PFSK-1 (cell line): Measurements from ENCODE around the gene COQ8B.

Experiments
- FOXP2 ChIP-seq: optimal IDR thresholded peaks from 2 replicates; pipeline ENCODE3; 2011; ENCODE audit warnings: borderline replicate concordance, control low read depth, inconsistent platforms; ENCODE audit not compliant: insufficient read depth; ENCODE audit errors: extremely low read length, extremely low read depth
- POLR2AphosphoS5 ChIP-seq: IDR thresholded peaks from 2 replicates; pipeline ENCODE4 v1.6.1; 2012; ENCODE audit warnings: low read depth, mild to moderate bottlenecking, control low read depth, low read length, moderate library complexity
- REST ChIP-seq, 2 experiments: IDR thresholded peaks; 2 replicates each; pipeline versions ENCODE4 v1.6.1 to v1.8.0; 2011 to 2012; ENCODE audit warnings: low read depth in 2 of 2, low read length in 2 of 2, control low read depth in 1 of 2, inconsistent platforms in 1 of 2, mild to moderate bottlenecking in 1 of 2, moderate library complexity in 1 of 2; ENCODE audit not compliant: insufficient read depth in 1 of 2
- SIN3A ChIP-seq: IDR thresholded peaks from 2 replicates; pipeline ENCODE4 v1.6.1; 2012; ENCODE audit warnings: mild to moderate bottlenecking, low read length, moderate library complexity, borderline replicate concordance; ENCODE audit not compliant: insufficient read depth
- TAF1 ChIP-seq: IDR thresholded peaks from 2 replicates; pipeline ENCODE4 v1.6.1; 2012; ENCODE audit warnings: low read length, control low read depth, borderline replicate concordance; ENCODE audit not compliant: insufficient read depth

The COQ8B gene

DNA sequence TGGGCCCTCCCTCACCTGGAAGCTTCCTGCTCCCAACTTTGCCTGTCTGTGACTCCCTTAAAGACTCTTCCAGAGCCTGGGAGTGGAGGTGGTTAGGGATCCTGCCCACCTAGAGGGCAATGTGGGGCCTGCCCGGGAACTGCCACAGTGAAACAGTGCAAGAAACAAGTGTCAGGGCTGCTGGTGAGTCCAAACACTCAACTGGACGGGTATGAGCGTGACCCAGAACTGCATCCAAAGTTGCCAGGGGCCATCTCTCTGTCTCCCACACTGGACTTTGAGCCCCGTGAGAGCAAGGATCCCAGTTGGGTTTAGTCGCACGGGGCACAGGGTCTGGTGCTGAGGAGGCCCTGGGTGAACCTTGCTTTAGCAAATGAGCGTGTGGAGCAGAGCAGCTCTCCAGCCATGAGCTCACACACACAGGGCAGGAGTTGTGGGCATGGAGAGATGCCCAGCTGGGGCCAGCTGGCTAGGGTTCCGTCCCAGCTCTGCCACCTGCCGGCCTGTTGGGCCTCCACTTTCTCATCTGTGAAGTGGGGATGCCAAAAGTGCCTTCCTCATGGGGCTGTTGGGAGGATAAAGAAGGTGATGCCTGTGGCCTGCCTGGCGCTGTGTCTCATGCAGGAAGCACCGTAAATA, 23.4 kb downstream of the COQ8B start:
- TF ChIP-seq SIN3A (no peak), POLR2AphosphoS5 (no peak), REST (IDR thresholded peaks at IDR 0.05; ENCODE audit: insufficient read depth in 1 of 2, low read depth in 2 of 2, low read length in 2 of 2) (no peak), FOXP2 (no peak), TAF1 (no peak)

- TF ChIP-seq POLR2AphosphoS5, result no peak
- TF ChIP-seq REST (IDR thresholded peaks at IDR 0.05; ENCODE audit: insufficient read depth in 1 of 2, low read depth in 2 of 2, low read length in 2 of 2), result no peak
- TF ChIP-seq FOXP2, result no peak
- TF ChIP-seq SIN3A, result no peak
- no peak for TF ChIP-seq TAF1
These were observed 24.5 kb downstream of the COQ8B start for GRCh38 chr19:40692212-40692551.

GRCh38 chr19:40691421-40692211, 25.1 kb downstream of the COQ8B start:
- no peak for TF ChIP-seq POLR2AphosphoS5
- TF ChIP-seq FOXP2, result no peak
- no peak for TF ChIP-seq TAF1
- no peak for TF ChIP-seq REST (IDR thresholded peaks at IDR 0.05; ENCODE audit: insufficient read depth in 1 of 2, low read depth in 2 of 2, low read length in 2 of 2)
- no peak for TF ChIP-seq SIN3A

DNA sequence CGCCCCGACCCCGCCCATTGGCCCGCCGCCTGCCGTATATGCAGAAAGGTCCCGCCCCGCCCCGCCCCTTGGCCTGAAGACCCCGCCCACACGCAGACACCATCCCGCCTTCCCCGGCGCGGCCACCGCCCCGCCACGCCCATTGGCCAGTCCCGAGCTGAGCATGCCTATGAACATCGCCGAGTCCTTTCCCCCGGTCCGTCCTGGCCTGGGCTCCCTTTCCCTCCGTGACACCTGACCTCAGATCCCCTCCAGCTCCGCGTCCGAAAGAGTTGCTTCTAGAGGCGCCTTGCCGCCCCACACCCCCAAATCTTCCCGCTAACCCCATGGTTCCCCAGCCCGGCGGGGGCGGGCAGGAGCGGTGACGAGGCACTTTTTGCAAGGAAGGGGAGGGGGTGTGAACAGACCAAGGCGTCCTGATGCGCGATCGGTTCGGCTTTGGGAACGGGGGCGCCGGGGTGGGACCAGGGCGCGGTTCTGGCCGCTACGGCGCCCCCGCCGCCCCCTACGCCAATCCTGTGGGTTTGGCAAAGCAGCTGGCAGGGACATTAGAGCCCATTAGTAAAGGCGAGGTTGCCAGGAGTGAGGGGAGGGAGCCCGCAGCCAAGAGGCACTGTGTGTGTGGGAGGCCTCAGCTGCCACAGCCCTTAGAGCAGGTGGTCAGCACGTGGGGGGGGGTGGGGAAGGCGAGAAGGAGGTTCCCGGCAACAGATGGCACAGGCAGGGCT, 25.8 kb downstream of the COQ8B start:
- TF ChIP-seq SIN3A (no peak), POLR2AphosphoS5 (peak; percentile 65)

DNA sequence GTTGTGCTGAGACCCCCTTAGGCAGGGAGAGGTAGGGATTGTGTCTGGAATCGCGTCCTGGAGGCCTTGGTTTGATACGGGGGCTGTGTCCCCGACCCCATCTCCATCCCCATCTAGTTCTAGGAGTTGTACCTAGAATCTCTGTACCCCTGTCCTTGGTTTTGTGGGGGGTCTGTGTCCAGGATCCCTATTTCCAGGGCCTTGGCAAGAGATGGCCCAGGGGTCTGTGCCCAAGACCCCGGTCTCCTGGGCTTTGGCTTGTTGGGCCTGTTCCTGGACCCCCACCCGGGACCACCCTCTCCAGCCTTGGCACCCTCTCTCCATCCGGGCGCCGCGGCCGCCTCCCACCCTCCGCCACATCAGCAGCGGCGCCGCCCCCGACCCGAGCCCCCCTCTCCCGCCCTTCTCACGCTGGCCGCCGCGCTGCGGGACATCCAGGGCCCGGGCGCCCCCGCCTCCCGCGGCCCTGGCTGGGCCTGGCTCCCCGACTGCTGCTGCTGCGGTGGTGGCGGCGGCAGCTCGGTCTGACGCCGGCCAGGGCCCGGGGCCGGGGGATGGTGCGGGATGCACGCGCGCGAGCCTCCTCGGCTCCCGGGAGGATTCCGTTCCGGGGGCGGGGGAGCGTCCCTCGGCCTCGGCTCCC, 26.5 kb downstream of the COQ8B start, which contains the start of gene NUMBL:
NUMBL (minus strand) TSS at position 602 of the 643 bp plus-strand sequence; CDS start at position 434, 168 bp downstream.
- TF ChIP-seq FOXP2, result peak; percentile 2
- TF ChIP-seq TAF1, result no peak
- peak; percentile 52; the same call in 1 of the 2 replicates for TF ChIP-seq POLR2AphosphoS5
- no peak for TF ChIP-seq SIN3A
- TF ChIP-seq REST (IDR thresholded peaks at IDR 0.05; ENCODE audit: insufficient read depth in 1 of 2, low read depth in 2 of 2, low read length in 2 of 2), result 0 out of 4 replicates have a peak, but pooled peaks of 1 of the 2 experiments have one; percentile 11
